ENCODE data around the gene ATL2. TPM values are rescaled to one million over a fixed set of nuclear protein-coding genes. Genes with fewer than 3 reads are reported as not detected.

ATL2 gene
- total and polyA plus RNA-seq, 2 of the 8 experiments (the other 6 are each of a cell fraction or from before 2014, with no cell fraction given): 38.8 to 84.6 TPM

- no peak overlapping the region for H3K23ac ChIP-seq (ENCODE audit: insufficient read length)
- no peak overlapping the region for H2BK120ac ChIP-seq (replicated peaks; ENCODE audit: low read depth, low read length)
- no peak overlapping the region for H3K9ac ChIP-seq (replicated peaks in 1 of 4; ENCODE audit: extremely low read depth in 1 of 4, low read depth in 3 of 4, low read length in 3 of 4)
- no peak overlapping the region for H3K18ac ChIP-seq (ENCODE audit: extremely low read depth, low read length)
- CTCF ChIA-PET (ENCODE audit: partially characterized antibody): interaction anchor here (0.9 kb wide), 1 partner anchor 16 kb away, joined by 3 read pairs; no protein-coding TSS in a partner anchor
- H3K23me2 ChIP-seq (ENCODE audit: low read depth, low read length): no peaks in the 10 kb centered on the region
- no peaks in the 10 kb centered on the region for H3K9me3 ChIP-seq (ENCODE audit: insufficient read depth in 2 of 2, low read depth in 1 of 2, low read length in 1 of 2)
- H3K36me3 ChIP-seq (ENCODE audit: control insufficient read depth in 2 of 4, insufficient read depth in 4 of 4, low read length in 3 of 4): no peaks in the 10 kb centered on the region
- H4K20me1 ChIP-seq (replicated peaks in 1 of 2; ENCODE audit: control insufficient read depth in 1 of 2, insufficient read depth in 2 of 2, low read length in 2 of 2): no peaks in the 10 kb centered on the region
- no peak for FAIRE-seq
- no peak overlapping the region for H2AFZ ChIP-seq (ENCODE audit: low read length)
- no peak overlapping the region for H3K4me2 ChIP-seq (ENCODE audit: insufficient read depth in 1 of 2, low read depth in 2 of 2, low read length in 2 of 2)
- no peak overlapping the region for H3K4me3 ChIP-seq (ENCODE audit: extremely low read depth in 1 of 4, insufficient read depth in 2 of 4, low read depth in 3 of 4, low read length in 4 of 4)
- H3K27ac ChIP-seq (ENCODE audit: low read depth, low read length): no peak overlapping the region
- no peaks in the 10 kb centered on the region for H3K79me2 ChIP-seq (ENCODE audit: control insufficient read depth in 1 of 2, insufficient read depth in 2 of 2, low read length in 2 of 2)
- no peak overlapping the region for H4K91ac ChIP-seq (replicated peaks; ENCODE audit: insufficient read length, low read length)
- peaks cover 0 to 4% (median 0%) of the 10 kb centered on the region in 4 experiments; a peak in 2 of 7 replicates for H3K4me1 ChIP-seq (replicated peaks in 1 of 4; ENCODE audit: control insufficient read depth in 3 of 4, insufficient read depth in 4 of 4, low read length in 3 of 4)
- H3K79me1 ChIP-seq (ENCODE audit: low read depth, low read length): no peaks in the 10 kb centered on the region
- no peak overlapping the region for H2BK15ac ChIP-seq (ENCODE audit: low read length)
- H3K4ac ChIP-seq (replicated peaks; ENCODE audit: insufficient read length, low read depth, low read length): no peak overlapping the region
- H4K8ac ChIP-seq (ENCODE audit: extremely low read depth, insufficient read depth, low read length): no peak overlapping the region
- 84% methylated on average over 10 of the region's 10 CpGs; no CpG with 5 or more reads in 1 of the 2 experiments for WGBS, 2 experiments (ENCODE audit: extremely low coverage in 1 of 2, insufficient coverage in 1 of 2, insufficient read length in 1 of 2, insufficient replicate concordance in 2 of 2, low coverage in 1 of 2, low lambda C conversion rate in 2 of 2, missing lambda C conversion rate in 1 of 2)
- H2AK5ac ChIP-seq (ENCODE audit: low read depth, low read length): no peak overlapping the region
- H3K56ac ChIP-seq (replicated peaks; ENCODE audit: insufficient read length, low read depth, low read length): no peak overlapping the region
- H2BK20ac ChIP-seq (ENCODE audit: low read length): no peak overlapping the region
- H2BK12ac ChIP-seq (ENCODE audit: low read depth, low read length): 0 out of 2 replicates have a peak overlapping the region, but pooled peaks have one; percentile 17
- no peak for TF ChIP-seq JUND (IDR thresholded peaks at IDR 0.05; ENCODE audit: low read length)
- no peak for TF ChIP-seq BACH1 (IDR thresholded peaks at IDR 0.05; ENCODE audit: low read length)
- TF ChIP-seq CTBP2 (IDR thresholded peaks at IDR 0.05; ENCODE audit: borderline replicate concordance, insufficient read depth, insufficient read length, low read length): no peak
- no peak for TF ChIP-seq MAFK (IDR thresholded peaks at IDR 0.05; ENCODE audit: low read depth, low read length)
- no peak for TF ChIP-seq HDAC6 (IDR thresholded peaks at IDR 0.05; ENCODE audit: low read depth, low read length)
- no peak for TF ChIP-seq CBX8 (IDR thresholded peaks at IDR 0.05; ENCODE audit: borderline replicate concordance, low read depth, low read length)
- no peak for TF ChIP-seq GABPA (IDR thresholded peaks at IDR 0.05; ENCODE audit: borderline replicate concordance, insufficient read depth, low read length)
- no peak for TF ChIP-seq EGR1 (IDR thresholded peaks at IDR 0.05; ENCODE audit: borderline replicate concordance, low read depth, low read length)
- TF ChIP-seq RAD21 (IDR thresholded peaks at IDR 0.05 in 1 of 2, conservative IDR thresholded peaks at IDR 0.05 in 1 of 2; ENCODE audit: low read depth in 2 of 2, low read length in 2 of 2): no peak
- no peak for TF ChIP-seq EP300 (IDR thresholded peaks at IDR 0.05; ENCODE audit: borderline replicate concordance in 1 of 2, low read depth in 2 of 2, low read length in 2 of 2)
- TF ChIP-seq GTF2F1 (IDR thresholded peaks at IDR 0.05; ENCODE audit: borderline replicate concordance, low read depth, low read length): no peak
- no peak for TF ChIP-seq SP2 (IDR thresholded peaks at IDR 0.05; ENCODE audit: low read length)
- no peak for TF ChIP-seq POLR2AphosphoS5 (IDR thresholded peaks at IDR 0.05; ENCODE audit: low read depth, low read length)
- no peak overlapping the region for H3K14ac ChIP-seq (ENCODE audit: insufficient read length)
- H3K27me3 ChIP-seq (replicated peaks in 1 of 4; ENCODE audit: control insufficient read depth in 3 of 4, extremely low read depth in 1 of 4, insufficient read depth in 3 of 4, low read length in 3 of 4): no peaks in the 10 kb centered on the region
- no peak for DNase-seq (ENCODE audit: low read depth in 1 of 2, low spot score in 2 of 2)
- POLR2A ChIA-PET (ENCODE audit: partially characterized antibody): no interaction called here
- no peak overlapping the region for H2BK5ac ChIP-seq (ENCODE audit: low read depth, low read length)
- no peak overlapping the region for H4K5ac ChIP-seq (ENCODE audit: insufficient read length, low read depth, low read length)
Measured at GRCh38 chr2:38261569-38262068, 115.5 kb downstream of the ATL2 start.

Measured in H1 (cell line).